Activated T-cell treated with anti-CD3 and anti-CD28 coated beads for 4 hours (primary cell): Measurements from ENCODE around the gene CARMIL1.
A peak's percentile ranks its signal among the peaks of the same experiment; 100 is the strongest.
"Not testable (repeated sequence)": the region's sequence is repeated elsewhere in the genome, so short reads cannot be mapped to it uniquely, and the experiment has no call there.

ENCODE experiments used
- DNase-seq: peaks from one replicate; pipeline ENCODE4 v3.0.0-alpha.2; 2020

Gene CARMIL1

GRCh38 chr6:25278261-25278913 lies 787 bp upstream of the CARMIL1 start:
- no peak for DNase-seq

GRCh38 chr6:25279748-25280343 lies 672 bp downstream of the CARMIL1 start:
- DNase-seq: peak; percentile 3

- DNase-seq: no peak
Observed at GRCh38 chr6:25280344-25281074, 1.3 kb downstream of the CARMIL1 start.

- no peak for DNase-seq
Observed at GRCh38 chr6:25286891-25287290, 7.7 kb downstream of the CARMIL1 start.

GRCh38 chr6:25287941-25288340 lies 8.8 kb downstream of the CARMIL1 start:
- no peak for DNase-seq

GRCh38 chr6:25288518-25288917 lies 9.3 kb downstream of the CARMIL1 start:
- DNase-seq: no peak

GRCh38 chr6:25290306-25291060 lies 11.3 kb downstream of the CARMIL1 start:
- no peak for DNase-seq

- DNase-seq: no peak
Observed at GRCh38 chr6:25292384-25292783, 13.2 kb downstream of the CARMIL1 start.

- no peak for DNase-seq
Observed at GRCh38 chr6:25295651-25296050, 16.5 kb downstream of the CARMIL1 start.

GRCh38 chr6:25296217-25296905 lies 17.2 kb downstream of the CARMIL1 start:
- DNase-seq: no peak

GRCh38 chr6:25297039-25297441 lies 17.9 kb downstream of the CARMIL1 start:
- no peak for DNase-seq

GRCh38 chr6:25297823-25298522 lies 18.8 kb downstream of the CARMIL1 start:
- no peak for DNase-seq

GRCh38 chr6:25298523-25298865 lies 19.3 kb downstream of the CARMIL1 start:
- not testable (repeated sequence) for DNase-seq

GRCh38 chr6:25301362-25301761 lies 22.2 kb downstream of the CARMIL1 start:
- DNase-seq: no peak

GRCh38 chr6:25302151-25302550 lies 23.0 kb downstream of the CARMIL1 start:
- DNase-seq: no peak

GRCh38 chr6:25302677-25303128 lies 23.5 kb downstream of the CARMIL1 start:
- DNase-seq: no peak

- DNase-seq: no peak
Observed at GRCh38 chr6:25303254-25303653, 24.1 kb downstream of the CARMIL1 start.

GRCh38 chr6:25306379-25306778 lies 27.2 kb downstream of the CARMIL1 start:
- DNase-seq: no peak

GRCh38 chr6:25307805-25308494 lies 28.8 kb downstream of the CARMIL1 start:
- no peak for DNase-seq

- DNase-seq: no peak
Observed at GRCh38 chr6:25309886-25310285, 30.7 kb downstream of the CARMIL1 start.

GRCh38 chr6:25311331-25311840 lies 32.2 kb downstream of the CARMIL1 start:
- DNase-seq: no peak
